Mesenteric fat pad (tissue), 1 donor: ENCODE data around the gene ARID5B. TPM values are rescaled to one million over a fixed set of nuclear protein-coding genes. Genes with fewer than 3 reads are reported as not detected.
"Not testable (repeated sequence)": the region's sequence is repeated elsewhere in the genome, so short reads cannot be mapped to it uniquely, and the experiment has no call there.

Source experiments
- DNase-seq: peaks from one replicate; pipeline ENCODE4 v3.0.0-alpha.2; 2020; ENCODE audit warnings: low spot score
- long read RNA-seq: library from polyadenylated mRNA; unstranded; transcript quantifications from one replicate; pipeline ENCODE4 v2.0.0, GENCODE V29; 2020
- total RNA-seq: library from RNA; stranded (reverse); fragmentation: NEBNext Ultra II Directional; extraction: Animal tissue kit (Norgen Biotek cat#: 25700); gene quantifications from one replicate; pipeline ENCODE4 v1.2.1, GENCODE V29; 2021
- donor health status: DM: yes; HTN: yes; CAD: no.

The ARID5B gene, protein sequence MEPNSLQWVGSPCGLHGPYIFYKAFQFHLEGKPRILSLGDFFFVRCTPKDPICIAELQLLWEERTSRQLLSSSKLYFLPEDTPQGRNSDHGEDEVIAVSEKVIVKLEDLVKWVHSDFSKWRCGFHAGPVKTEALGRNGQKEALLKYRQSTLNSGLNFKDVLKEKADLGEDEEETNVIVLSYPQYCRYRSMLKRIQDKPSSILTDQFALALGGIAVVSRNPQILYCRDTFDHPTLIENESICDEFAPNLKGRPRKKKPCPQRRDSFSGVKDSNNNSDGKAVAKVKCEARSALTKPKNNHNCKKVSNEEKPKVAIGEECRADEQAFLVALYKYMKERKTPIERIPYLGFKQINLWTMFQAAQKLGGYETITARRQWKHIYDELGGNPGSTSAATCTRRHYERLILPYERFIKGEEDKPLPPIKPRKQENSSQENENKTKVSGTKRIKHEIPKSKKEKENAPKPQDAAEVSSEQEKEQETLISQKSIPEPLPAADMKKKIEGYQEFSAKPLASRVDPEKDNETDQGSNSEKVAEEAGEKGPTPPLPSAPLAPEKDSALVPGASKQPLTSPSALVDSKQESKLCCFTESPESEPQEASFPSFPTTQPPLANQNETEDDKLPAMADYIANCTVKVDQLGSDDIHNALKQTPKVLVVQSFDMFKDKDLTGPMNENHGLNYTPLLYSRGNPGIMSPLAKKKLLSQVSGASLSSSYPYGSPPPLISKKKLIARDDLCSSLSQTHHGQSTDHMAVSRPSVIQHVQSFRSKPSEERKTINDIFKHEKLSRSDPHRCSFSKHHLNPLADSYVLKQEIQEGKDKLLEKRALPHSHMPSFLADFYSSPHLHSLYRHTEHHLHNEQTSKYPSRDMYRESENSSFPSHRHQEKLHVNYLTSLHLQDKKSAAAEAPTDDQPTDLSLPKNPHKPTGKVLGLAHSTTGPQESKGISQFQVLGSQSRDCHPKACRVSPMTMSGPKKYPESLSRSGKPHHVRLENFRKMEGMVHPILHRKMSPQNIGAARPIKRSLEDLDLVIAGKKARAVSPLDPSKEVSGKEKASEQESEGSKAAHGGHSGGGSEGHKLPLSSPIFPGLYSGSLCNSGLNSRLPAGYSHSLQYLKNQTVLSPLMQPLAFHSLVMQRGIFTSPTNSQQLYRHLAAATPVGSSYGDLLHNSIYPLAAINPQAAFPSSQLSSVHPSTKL
- total RNA-seq = 126 TPM
- long read RNA-seq, partial matches to known transcripts = 74 of 150 reads
- long read RNA-seq, other reads (novel, unspliced or antisense) = 74 of 150 reads

- no peak for DNase-seq
Measured at GRCh38 chr10:61900829-61901792, at the start of gene ARID5B. ARID5B (plus strand) TSS chr10:61901699; CDS start chr10:61901710, 11 bp downstream.

- DNase-seq = no peak
Measured at GRCh38 chr10:61852261-61852660, 49.2 kb upstream of the ARID5B start.

DNA sequence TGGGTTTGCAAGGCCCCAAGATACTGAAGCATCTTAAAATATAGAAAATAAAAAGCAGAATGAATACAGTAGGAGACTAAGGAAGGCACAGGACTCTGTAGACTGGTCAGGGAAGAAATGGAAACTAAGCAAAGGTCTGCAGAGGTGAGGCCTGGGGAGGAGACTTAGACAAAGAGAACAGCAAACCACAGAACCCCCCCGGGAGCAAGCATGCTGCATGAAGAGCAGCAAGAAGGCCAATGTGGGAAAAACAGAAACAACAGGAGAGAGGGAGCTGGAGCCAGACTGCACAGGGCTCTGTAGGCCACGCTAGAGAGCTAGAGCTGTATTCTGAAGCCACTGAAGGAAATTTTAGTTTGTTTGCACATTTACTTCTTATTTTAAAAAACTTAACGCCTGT, 45.7 kb upstream of the ARID5B start:
- no peak for DNase-seq

- no peak for DNase-seq
Measured at GRCh38 chr10:61857746-61858145, 43.8 kb upstream of the ARID5B start.

GRCh38 chr10:61859786-61860185, 41.7 kb upstream of the ARID5B start:
- DNase-seq = no peak

DNA sequence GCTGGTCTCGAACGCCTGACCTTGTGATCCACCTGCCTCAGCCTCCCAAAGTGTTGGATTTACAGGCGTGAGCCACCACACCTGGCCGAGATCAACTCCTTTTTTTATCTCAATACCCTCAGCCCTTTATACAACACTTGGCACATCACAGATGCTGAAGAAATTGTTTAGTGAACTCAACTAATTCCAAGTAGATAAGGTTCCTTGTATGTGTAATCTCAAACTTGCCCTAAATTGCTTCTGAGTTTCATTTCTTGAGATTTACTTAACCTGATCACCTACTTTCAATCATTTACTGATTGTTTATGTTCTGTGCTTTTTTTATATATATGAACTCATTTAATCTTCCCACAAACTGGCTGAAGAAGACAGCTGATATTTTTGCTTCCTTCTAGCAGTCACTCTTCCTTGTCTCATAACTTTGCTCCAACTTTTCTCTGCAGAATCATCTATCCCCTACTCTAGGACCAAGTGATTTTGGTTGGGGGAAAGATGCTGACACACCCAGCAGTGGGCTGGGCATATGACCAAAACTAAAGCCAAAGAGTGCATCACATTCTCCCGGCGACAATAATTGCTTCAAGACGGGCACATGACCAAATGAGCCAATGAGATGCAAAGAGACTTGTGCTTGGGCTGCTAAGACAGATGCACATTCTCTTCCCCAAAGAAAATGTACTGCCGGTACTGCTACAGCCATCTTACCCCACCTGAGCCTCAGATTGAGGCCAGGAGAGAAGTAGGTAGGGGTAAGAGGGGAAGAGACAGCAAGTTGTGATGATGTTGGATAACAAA, 40.3 kb upstream of the ARID5B start:
- DNase-seq = no peak

- no peak for DNase-seq
Measured at GRCh38 chr10:61863981-61864380, 37.5 kb upstream of the ARID5B start.

GRCh38 chr10:61866700-61867368, 34.7 kb upstream of the ARID5B start:
- DNase-seq = no peak

GRCh38 chr10:61867374-61867773, 34.1 kb upstream of the ARID5B start:
- DNase-seq = not testable (repeated sequence)

- not testable (repeated sequence) for DNase-seq
Measured at GRCh38 chr10:61867817-61868216, 33.7 kb upstream of the ARID5B start.

- no peak for DNase-seq
Measured at GRCh38 chr10:61869041-61869675, 32.3 kb upstream of the ARID5B start.

GRCh38 chr10:61869774-61870525, 31.5 kb upstream of the ARID5B start:
- no peak for DNase-seq

GRCh38 chr10:61870526-61870895, 31.0 kb upstream of the ARID5B start:
- no peak for DNase-seq

GRCh38 chr10:61871487-61871886, 30.0 kb upstream of the ARID5B start:
- no peak for DNase-seq

- DNase-seq = no peak
Measured at GRCh38 chr10:61877887-61878739, 23.4 kb upstream of the ARID5B start.

GRCh38 chr10:61878740-61879068, 22.8 kb upstream of the ARID5B start:
- DNase-seq = no peak
